ENCODE data around the gene NRP2.

The NRP2 gene

GRCh38 chr2:205741256-205741978 lies 59.1 kb downstream of the NRP2 start:
- no peak for TF ChIP-seq CTCF (IDR thresholded peaks at IDR 0.05; ENCODE audit: low read depth, low read length)
- DNase-seq (ENCODE audit: low read depth in 2 of 2): no peak
- H3K4me3 ChIP-seq (replicated peaks in 1 of 2; ENCODE audit: low read depth in 2 of 2, low read length in 2 of 2): no peak overlapping the region

DNA sequence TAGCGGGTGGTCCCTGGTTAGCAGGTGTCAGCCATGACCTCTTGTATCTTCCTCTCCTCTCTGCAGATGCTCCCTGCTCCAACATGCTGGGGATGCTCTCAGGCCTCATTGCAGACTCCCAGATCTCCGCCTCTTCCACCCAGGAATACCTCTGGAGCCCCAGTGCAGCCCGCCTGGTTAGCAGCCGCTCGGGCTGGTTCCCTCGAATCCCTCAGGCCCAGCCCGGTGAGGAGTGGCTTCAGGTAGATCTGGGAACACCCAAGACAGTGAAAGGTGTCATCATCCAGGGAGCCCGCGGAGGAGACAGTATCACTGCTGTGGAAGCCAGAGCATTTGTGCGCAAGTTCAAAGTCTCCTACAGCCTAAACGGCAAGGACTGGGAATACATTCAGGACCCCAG lies 60.8 kb downstream of the NRP2 start:
- no peak for TF ChIP-seq CTCF (IDR thresholded peaks at IDR 0.05; ENCODE audit: low read depth, low read length)
- no peak for DNase-seq (ENCODE audit: low read depth in 2 of 2)
- H3K4me3 ChIP-seq (replicated peaks in 1 of 2; ENCODE audit: low read depth in 2 of 2, low read length in 2 of 2): no peak overlapping the region

- TF ChIP-seq CTCF (IDR thresholded peaks at IDR 0.05; ENCODE audit: low read depth, low read length): no peak
- peak in 1 of 2 donors; percentile 61 for DNase-seq (ENCODE audit: low read depth in 2 of 2)
- no peak overlapping the region for H3K4me3 ChIP-seq (replicated peaks in 1 of 2; ENCODE audit: low read depth in 2 of 2, low read length in 2 of 2)
These were observed 61.8 kb downstream of the NRP2 start for GRCh38 chr2:205744074-205744591.

DNA sequence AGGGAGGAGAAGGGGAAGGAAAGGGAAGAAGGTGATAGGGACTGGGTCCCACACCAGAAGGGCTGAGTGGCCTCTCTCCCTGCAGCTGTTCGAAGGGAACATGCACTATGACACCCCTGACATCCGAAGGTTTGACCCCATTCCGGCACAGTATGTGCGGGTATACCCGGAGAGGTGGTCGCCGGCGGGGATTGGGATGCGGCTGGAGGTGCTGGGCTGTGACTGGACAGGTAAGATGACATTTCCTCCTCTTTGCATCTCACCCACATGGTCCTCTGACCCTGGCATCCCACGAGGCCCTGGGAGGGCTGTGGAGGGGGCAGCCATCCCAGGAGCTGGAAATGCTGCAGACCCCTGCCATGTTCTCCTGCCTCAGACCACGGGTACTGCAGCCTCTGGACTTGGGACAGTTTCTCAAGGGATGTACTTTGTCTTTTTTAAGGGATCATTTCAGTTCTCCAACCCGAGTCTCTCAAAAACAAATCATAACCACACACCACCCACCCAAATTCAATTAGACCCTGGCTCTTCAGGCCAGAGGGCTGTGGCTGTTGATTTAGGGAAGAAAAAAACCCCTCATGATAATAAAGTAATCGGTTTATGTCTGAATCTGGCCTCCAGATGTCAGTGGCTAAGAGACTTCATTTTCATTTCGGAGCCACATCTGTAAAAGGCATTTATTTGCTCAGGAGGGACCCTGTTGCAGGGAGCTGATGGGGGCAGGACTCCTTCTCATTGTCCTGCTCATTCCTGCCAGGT lies 63.5 kb downstream of the NRP2 start:
- DNase-seq (ENCODE audit: low read depth in 2 of 2): no peak
- H3K4me3 ChIP-seq (replicated peaks in 1 of 2; ENCODE audit: low read depth in 2 of 2, low read length in 2 of 2): no peak overlapping the region
- TF ChIP-seq CTCF (IDR thresholded peaks at IDR 0.05; ENCODE audit: low read depth, low read length): no peak

DNA sequence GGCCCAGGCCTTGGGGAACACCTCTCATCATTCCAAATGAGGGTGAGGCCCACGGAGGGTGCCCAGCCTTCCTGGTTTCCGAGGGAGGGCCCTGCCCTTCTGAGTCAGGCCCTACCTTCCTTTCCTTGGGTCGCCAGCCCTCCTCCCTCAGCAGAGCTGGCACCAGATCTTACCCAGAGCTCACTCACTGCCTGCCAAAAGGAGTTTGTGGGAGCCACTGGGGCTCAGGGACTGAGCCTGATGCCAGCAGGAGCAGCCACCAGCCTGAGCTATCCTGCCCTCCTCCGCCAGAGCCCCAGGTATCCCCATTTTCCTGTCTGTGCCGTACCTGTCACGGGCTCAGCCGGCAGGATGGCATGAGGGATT lies 64.1 kb downstream of the NRP2 start:
- no peak overlapping the region for H3K4me3 ChIP-seq (replicated peaks in 1 of 2; ENCODE audit: low read depth in 2 of 2, low read length in 2 of 2)

GRCh38 chr2:205747829-205748386 lies 65.6 kb downstream of the NRP2 start:
- DNase-seq (ENCODE audit: low read depth in 2 of 2): no peak
- no peak overlapping the region for H3K4me3 ChIP-seq (replicated peaks in 1 of 2; ENCODE audit: low read depth in 2 of 2, low read length in 2 of 2)
- no peak for TF ChIP-seq CTCF (IDR thresholded peaks at IDR 0.05; ENCODE audit: low read depth, low read length)

More for the DNA sequence above, 64.1 kb downstream of the NRP2 start:
- DNase-seq (ENCODE audit: low read depth in 2 of 2): no peak
- no peak for TF ChIP-seq CTCF (IDR thresholded peaks at IDR 0.05; ENCODE audit: low read depth, low read length)

All from cardiac fibroblast (primary cell).